Keratinocyte (primary cell): ENCODE results near the gene TNFAIP3. TPM values are rescaled to one million over a fixed set of nuclear protein-coding genes. Genes with fewer than 3 reads are reported as not detected.

Experiments used
- DNase-seq: peaks from one replicate; pipeline ENCODE4 v3.0.0-alpha.2; 2011; ENCODE audit warnings: low read depth, missing footprints, low spot score
- FAIRE-seq: peaks from 2 replicates; lab custom pipeline; 2011; peaks lifted over from hg19 to GRCh38; lab: Jason Lieb, UNC
- H2AFZ ChIP-seq: 2 replicates; pipeline ENCODE4 v1.6.0; 2012; ENCODE audit warnings: low read length, control low read depth, inconsistent platforms; ENCODE audit not compliant: control insufficient read depth
- H3K27ac ChIP-seq: 2 replicates; pipeline ENCODE4 v1.5.1; 2011; ENCODE audit warnings: low read length; ENCODE audit not compliant: control insufficient read depth, insufficient read depth
- H3K27me3 ChIP-seq: 3 replicates; pipeline ENCODE4 v1.6.0; 2011; ENCODE audit warnings: low read length; ENCODE audit not compliant: control insufficient read depth, insufficient read depth; ENCODE audit errors: extremely low read depth
- H3K36me3 ChIP-seq, 2 experiments: 2 replicates in 1 of 2; 3 replicates in 1 of 2; pipeline ENCODE4 v1.5.1; 2011; ENCODE audit warnings: low read length in 2 of 2, mild to moderate bottlenecking in 1 of 2; ENCODE audit not compliant: control insufficient read depth in 2 of 2, insufficient read depth in 2 of 2; ENCODE audit errors: extremely low read depth in 1 of 2
- H3K4me1 ChIP-seq: 3 replicates; pipeline ENCODE4 v1.5.1; 2011; ENCODE audit warnings: low read length; ENCODE audit not compliant: control insufficient read depth, insufficient read depth; ENCODE audit errors: extremely low read depth
- H3K4me2 ChIP-seq: 3 replicates; pipeline ENCODE4 v1.6.0; 2011; ENCODE audit warnings: low read depth, low read length; ENCODE audit not compliant: control insufficient read depth, insufficient read depth; ENCODE audit errors: extremely low read depth
- H3K4me3 ChIP-seq, 3 experiments: fragments of 200-600 bp in 1 of 3; sonication (generic) in 1 of 3; 2 replicates in 2 of 3; 3 replicates in 1 of 3; pipeline ENCODE4 v1.5.1; 2011 to 2016; ENCODE audit warnings: low read length in 3 of 3, mild to moderate bottlenecking in 3 of 3, control low read depth in 2 of 3, inconsistent platforms in 1 of 3, low read depth in 1 of 3, mixed read lengths in 1 of 3, mixed run types in 1 of 3, moderate library complexity in 1 of 3; ENCODE audit not compliant: control insufficient read depth in 2 of 3, insufficient read depth in 2 of 3; ENCODE audit errors: extremely low read depth in 1 of 3
- H3K79me2 ChIP-seq: 2 replicates; pipeline ENCODE4 v1.6.0; 2012; ENCODE audit warnings: low read length; ENCODE audit not compliant: control insufficient read depth, insufficient read depth
- H3K9ac ChIP-seq: 3 replicates; pipeline ENCODE4 v1.6.0; 2011; ENCODE audit warnings: low read length; ENCODE audit not compliant: control insufficient read depth, insufficient read depth; ENCODE audit errors: extremely low read depth
- H3K9me1 ChIP-seq: 3 replicates; pipeline ENCODE4 v1.6.0; 2011; ENCODE audit warnings: low read length; ENCODE audit not compliant: control insufficient read depth, insufficient read depth; ENCODE audit errors: extremely low read depth
- H3K9me3 ChIP-seq: 2 replicates; pipeline ENCODE4 v1.5.1; 2012; ENCODE audit warnings: low read depth, low read length; ENCODE audit not compliant: control insufficient read depth
- H4K20me1 ChIP-seq: 3 replicates; pipeline ENCODE4 v1.6.0; 2011; ENCODE audit warnings: low read length; ENCODE audit not compliant: control insufficient read depth, insufficient read depth; ENCODE audit errors: extremely low read depth
- EZH2 ChIP-seq: IDR thresholded peaks from one replicate; pipeline ENCODE4 v1.6.1; 2012; ENCODE audit warnings: inconsistent platforms, mild to moderate bottlenecking, low read length, moderate library complexity
- dilution Hi-C: fragments of 300-500 bp; cut with MboI; formaldehyde crosslinking; loops from one replicate; pipeline ENCODE4 v1.7.0; 2020; ENCODE audit warnings: low sequenced_read_pairs; ENCODE audit not compliant: extremely low pct_ligation_motif_present
- polyA plus RNA-seq, 5 experiments: library from polyadenylated mRNA; depleted of rRNA in 3 of 5; stranded (reverse) in 3 of 5; stranded (forward) in 1 of 5; unstranded in 1 of 5; fragments of >200 nt; gene quantifications; 1 replicate in 1 of 5; 2 replicates in 3 of 5; 3 replicates in 1 of 5; pipeline versions ENCODE4 v1.2.1 to v1.2.3, GENCODE V29; 2011 to 2012; ENCODE audit warnings: missing spikeins in 2 of 5, low read depth in 1 of 5, low replicate concordance in 1 of 5
- TF ChIP-seq, protein P1 (sequence below), 3 experiments: IDR thresholded peaks in 1 of 3; conservative IDR thresholded peaks in 1 of 3; optimal IDR thresholded peaks in 1 of 3; 2 replicates in 2 of 3; 3 replicates in 1 of 3; pipeline versions ENCODE3 to v1.5.1; 2011; ENCODE audit warnings: low read length in 3 of 3, mild to moderate bottlenecking in 3 of 3, moderate library complexity in 2 of 3, control low read depth in 1 of 3, inconsistent platforms in 1 of 3; ENCODE audit not compliant: insufficient read depth in 2 of 3; ENCODE audit errors: extremely low read depth in 1 of 3

Gene TNFAIP3
- polyA plus RNA-seq, 1 donor (not counting 4 experiments of a cell fraction or from before 2014, with no cell fraction given) = 141 TPM

DNA sequence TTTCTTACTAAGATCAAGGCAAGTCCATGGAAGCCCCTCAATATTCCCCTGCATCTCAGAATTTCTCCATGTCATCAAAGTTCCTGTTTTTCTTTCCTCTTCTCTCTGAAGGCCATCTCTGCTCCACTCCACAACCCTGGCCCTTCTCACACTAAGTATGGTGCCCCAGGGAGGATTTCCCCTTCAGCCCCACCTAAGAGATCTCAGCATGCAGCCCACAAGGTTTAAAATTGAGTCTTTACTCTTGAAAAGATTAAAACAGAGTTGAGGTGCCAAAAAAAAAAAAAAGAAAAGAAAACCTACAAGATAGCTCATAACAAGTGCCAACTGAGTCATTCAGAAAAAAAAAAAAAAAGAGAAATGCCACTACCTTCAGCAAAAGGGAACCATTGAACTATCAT lies 36.5 kb upstream of the TNFAIP3 start:
- Histone ChIP-seq H3K36me3 (no peaks in the 10 kb centered on the region), H3K27me3 (no peaks in the 10 kb centered on the region), H4K20me1 (no peaks in the 10 kb centered on the region), H3K9ac (peak overlapping the region; percentile 51), H3K9me1 (no peaks in the 10 kb centered on the region), H3K4me2 (peak overlapping the region; percentile 4), H3K79me2 (no peaks in the 10 kb centered on the region), H2AFZ (no peak overlapping the region), H3K9me3 (no peaks in the 10 kb centered on the region), H3K27ac (peak overlapping the region; percentile 96), H3K4me1 (peaks cover 64% of the 10 kb centered on the region), H3K4me3 (no peak overlapping the region)
- DNase-seq (no peak), FAIRE-seq (no peak)
- dilution Hi-C loops = no loop called here
- no peak for TF ChIP-seq EZH2
- TF ChIP-seq, protein P1, sequence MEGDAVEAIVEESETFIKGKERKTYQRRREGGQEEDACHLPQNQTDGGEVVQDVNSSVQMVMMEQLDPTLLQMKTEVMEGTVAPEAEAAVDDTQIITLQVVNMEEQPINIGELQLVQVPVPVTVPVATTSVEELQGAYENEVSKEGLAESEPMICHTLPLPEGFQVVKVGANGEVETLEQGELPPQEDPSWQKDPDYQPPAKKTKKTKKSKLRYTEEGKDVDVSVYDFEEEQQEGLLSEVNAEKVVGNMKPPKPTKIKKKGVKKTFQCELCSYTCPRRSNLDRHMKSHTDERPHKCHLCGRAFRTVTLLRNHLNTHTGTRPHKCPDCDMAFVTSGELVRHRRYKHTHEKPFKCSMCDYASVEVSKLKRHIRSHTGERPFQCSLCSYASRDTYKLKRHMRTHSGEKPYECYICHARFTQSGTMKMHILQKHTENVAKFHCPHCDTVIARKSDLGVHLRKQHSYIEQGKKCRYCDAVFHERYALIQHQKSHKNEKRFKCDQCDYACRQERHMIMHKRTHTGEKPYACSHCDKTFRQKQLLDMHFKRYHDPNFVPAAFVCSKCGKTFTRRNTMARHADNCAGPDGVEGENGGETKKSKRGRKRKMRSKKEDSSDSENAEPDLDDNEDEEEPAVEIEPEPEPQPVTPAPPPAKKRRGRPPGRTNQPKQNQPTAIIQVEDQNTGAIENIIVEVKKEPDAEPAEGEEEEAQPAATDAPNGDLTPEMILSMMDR (optimal IDR thresholded peaks at IDR 0.05 in 1 of 3, IDR thresholded peaks at IDR 0.05 in 1 of 3, conservative IDR thresholded peaks at IDR 0.05 in 1 of 3; ENCODE audit: extremely low read depth in 1 of 3, insufficient read depth in 2 of 3, low read length in 3 of 3) = no peak

DNA sequence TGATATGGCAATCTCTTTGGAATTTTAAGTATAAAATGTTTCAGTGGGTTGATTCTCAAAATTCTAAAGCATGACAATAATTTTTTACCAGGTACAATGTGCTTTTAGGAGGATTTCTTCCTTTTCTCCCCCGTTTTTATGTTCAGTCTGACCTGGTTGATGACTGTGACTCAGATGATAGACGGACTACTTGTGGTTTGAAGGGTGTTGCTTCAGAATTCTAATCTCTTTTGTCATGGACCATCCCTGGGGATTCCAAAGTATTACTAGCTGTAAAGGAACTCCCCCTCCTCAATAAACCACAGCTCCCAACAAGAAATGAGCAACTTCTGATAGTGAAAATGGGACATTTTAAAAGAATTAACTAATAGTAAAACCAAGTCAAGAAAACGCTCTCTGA lies 34.9 kb upstream of the TNFAIP3 start:
- TF ChIP-seq EZH2 = no peak
- TF ChIP-seq, protein P1 (optimal IDR thresholded peaks at IDR 0.05 in 1 of 3, IDR thresholded peaks at IDR 0.05 in 1 of 3, conservative IDR thresholded peaks at IDR 0.05 in 1 of 3; ENCODE audit: extremely low read depth in 1 of 3, insufficient read depth in 2 of 3, low read length in 3 of 3) = no peak
- no peak for DNase-seq
- Histone ChIP-seq H3K27ac (peak overlapping the region; percentile 96), H4K20me1 (no peaks in the 10 kb centered on the region), H3K9me1 (no peaks in the 10 kb centered on the region), H3K4me2 (peak overlapping the region; percentile 50), H3K4me3 (no peak overlapping the region), H3K27me3 (no peaks in the 10 kb centered on the region), H2AFZ (no peak overlapping the region), H3K4me1 (peaks cover 59% of the 10 kb centered on the region), H3K79me2 (no peaks in the 10 kb centered on the region), H3K36me3 (no peaks in the 10 kb centered on the region), H3K9ac (peak overlapping the region; percentile 28), H3K9me3 (no peaks in the 10 kb centered on the region)
- FAIRE-seq = peak; percentile 95
- dilution Hi-C loops = no loop called here
